CD14-positive monocyte (primary cell): ENCODE data around the gene SH3RF3. TPM values are rescaled to one million over a fixed set of nuclear protein-coding genes. Genes with fewer than 3 reads are reported as not detected.

Experiments
- DNase-seq, 3 donors: peaks; one replicate each; pipeline ENCODE4 v3.0.0-alpha.2; 2011 to 2022
- H2AFZ ChIP-seq: 2 replicates; pipeline ENCODE4 v1.6.0; 2012; ENCODE audit warnings: mild to moderate bottlenecking, low read depth, low read length, inconsistent platforms; ENCODE audit not compliant: insufficient read depth, poor library complexity, severe bottlenecking
- H3K27ac ChIP-seq, 2 donors: 1 replicate in 1 of 2; 2 replicates in 1 of 2; pipeline ENCODE4 v1.5.1; 2012 to 2013; ENCODE audit warnings: low read length in 2 of 2, control low read depth in 1 of 2, inconsistent platforms in 1 of 2, low read depth in 1 of 2, mild to moderate bottlenecking in 1 of 2
- H3K27me3 ChIP-seq, 2 donors: one replicate each; pipeline versions ENCODE4 v1.6.0 to v1.6.1; 2011 to 2013; ENCODE audit warnings: low read length in 2 of 2; ENCODE audit not compliant: control insufficient read depth in 2 of 2, insufficient read depth in 2 of 2
- H3K36me3 ChIP-seq, 2 donors: replicated peaks in 1 of 2; 1 replicate in 1 of 2; 2 replicates in 1 of 2; pipeline versions ENCODE4 v1.5.1 to v1.6.1; 2012 to 2013; ENCODE audit warnings: low read length in 2 of 2, control low read depth in 1 of 2, inconsistent platforms in 1 of 2, mild to moderate bottlenecking in 1 of 2; ENCODE audit not compliant: insufficient read depth in 2 of 2, control insufficient read depth in 1 of 2
- H3K4me1 ChIP-seq, 2 donors: 1 replicate in 1 of 2; 2 replicates in 1 of 2; pipeline versions ENCODE4 v1.5.1 to v1.6.1; 2012 to 2013; ENCODE audit warnings: low read length in 2 of 2, control low read depth in 1 of 2, inconsistent platforms in 1 of 2, mild to moderate bottlenecking in 1 of 2, moderate library complexity in 1 of 2; ENCODE audit not compliant: insufficient read depth in 2 of 2, control insufficient read depth in 1 of 2
- H3K4me2 ChIP-seq: replicated peaks from 2 replicates; pipeline ENCODE3; 2012; ENCODE audit warnings: low read length, moderate library complexity, mild to moderate bottlenecking; ENCODE audit not compliant: poor library complexity, severe bottlenecking; ENCODE audit errors: extremely low read depth
- H3K4me3 ChIP-seq, 3 experiments: fragments of 200-600 bp in 1 of 3; sonication (generic) in 1 of 3; replicated peaks in 1 of 3; 1 replicate in 2 of 3; 2 replicates in 1 of 3; pipeline ENCODE4 v1.5.1; 2011 to 2013; ENCODE audit warnings: low read length in 3 of 3, mild to moderate bottlenecking in 3 of 3, control low read depth in 2 of 3, low read depth in 2 of 3, inconsistent platforms in 1 of 3, moderate library complexity in 1 of 3
- H3K79me2 ChIP-seq: 2 replicates; pipeline ENCODE4 v1.6.0; 2012; ENCODE audit warnings: mild to moderate bottlenecking, control low read depth, inconsistent platforms, low read length, moderate library complexity; ENCODE audit not compliant: insufficient read depth
- H3K9ac ChIP-seq: 2 replicates; pipeline ENCODE4 v1.6.0; 2017; ENCODE audit warnings: low read length, mild to moderate bottlenecking; ENCODE audit not compliant: insufficient read depth, poor library complexity, severe bottlenecking
- H3K9me3 ChIP-seq, 2 donors: replicated peaks in 1 of 2; 1 replicate in 1 of 2; 2 replicates in 1 of 2; pipeline versions ENCODE4 v1.5.1 to v1.6.1; 2012 to 2013; ENCODE audit warnings: low read length in 2 of 2, control low read depth in 1 of 2; ENCODE audit not compliant: control insufficient read depth in 1 of 2, insufficient read depth in 1 of 2
- H4K20me1 ChIP-seq: 2 replicates; pipeline ENCODE4 v1.6.0; 2012; ENCODE audit warnings: mild to moderate bottlenecking, low read length, control low read depth, moderate library complexity; ENCODE audit not compliant: insufficient read depth
- H3K27ac Mint-ChIP-seq, 7 donors: one replicate each; pipeline ENCODE4 v1.8.0; 2020; ENCODE audit warnings: mild to moderate bottlenecking in 7 of 7, mixed read lengths in 7 of 7, moderate library complexity in 6 of 7, inconsistent platforms in 2 of 7
- H3K27me3 Mint-ChIP-seq, 3 donors: one replicate each; pipeline ENCODE4 v1.8.0; 2021 to 2022; ENCODE audit warnings: low read depth in 3 of 3, mild to moderate bottlenecking in 3 of 3, mixed read lengths in 3 of 3, moderate library complexity in 3 of 3, inconsistent platforms in 1 of 3
- H3K36me3 Mint-ChIP-seq, 2 donors: one replicate each; pipeline ENCODE4 v1.8.0; 2020; ENCODE audit warnings: mixed read lengths in 2 of 2, inconsistent platforms in 1 of 2, mild to moderate bottlenecking in 1 of 2
- H3K4me1 Mint-ChIP-seq: one replicate; pipeline ENCODE4 v1.8.0; 2020; ENCODE audit warnings: mild to moderate bottlenecking, mixed read lengths
- H3K4me3 Mint-ChIP-seq, 2 donors: one replicate each; pipeline ENCODE4 v1.8.0; 2020; ENCODE audit warnings: mild to moderate bottlenecking in 2 of 2, mixed read lengths in 2 of 2, moderate library complexity in 1 of 2
- H3K9me3 Mint-ChIP-seq, 7 donors: one replicate each; pipeline ENCODE4 v1.8.0; 2020 to 2022; ENCODE audit warnings: mixed read lengths in 7 of 7, mild to moderate bottlenecking in 6 of 7, moderate library complexity in 6 of 7, inconsistent platforms in 2 of 7
- CTCF ChIP-seq: fragments of 200-600 bp; IDR thresholded peaks from one replicate; pipeline ENCODE4 v1.8.0; 2022; ENCODE audit warnings: antibody characterized with exemption, mild to moderate bottlenecking
- WGBS: methylation state at CpG from one replicate; pipeline ENCODE4 v1.1.5; 2013; ENCODE audit warnings: missing lambda C conversion rate; ENCODE audit not compliant: insufficient coverage; 5-methylcytosine and 5-hydroxymethylcytosine counted together
- intact Hi-C, 2 donors: fragments of 100-400 bp; cut with micrococcal nuclease; formaldehyde crosslinking; loops; one replicate each; pipeline versions ENCODE4 v1.15.0 to v1.15.1; 2023
- polyA plus RNA-seq, 3 donors: library from polyadenylated mRNA; depleted of rRNA in 1 of 3; unstranded in 2 of 3; stranded (reverse) in 1 of 3; fragments of 300-500 nt in 2 of 3; fragments of >200 nt in 1 of 3; fragmentation: Illumina TruSeq in 2 of 3; gene quantifications; 1 replicate in 2 of 3; 2 replicates in 1 of 3; pipeline ENCODE4 v1.2.3, GENCODE V29; 2012 to 2021

The SH3RF3 gene
- polyA plus RNA-seq, 3 donors, result 0.25 to 0.75 (median 0.34) TPM

- no peaks in the 10 kb centered on the region for H3K36me3 ChIP-seq
- no peaks in the 10 kb centered on the region for H3K79me2 ChIP-seq
- DNase-seq, result no peak
- Mint-ChIP-seq H3K4me3 (no peak overlapping the region), H3K36me3 (no peaks in the 10 kb centered on the region), H3K27me3 (peaks cover 4 to 5% (median 4%) of the 10 kb centered on the region in 3 donors), H3K27ac (peak overlapping the region in 3 of 7 donors; percentile 33 to 80 (median 48)), H3K4me1 (peaks cover 40% of the 10 kb centered on the region), H3K9me3 (no peaks in the 10 kb centered on the region)
- H2AFZ ChIP-seq, result no peak overlapping the region
- H4K20me1 ChIP-seq, result no peaks in the 10 kb centered on the region
- no CpG with 5 or more reads among the region's 11 CpGs for whole genome bisulfite sequencing
- no peak for TF ChIP-seq CTCF
- no peak overlapping the region for H3K9ac ChIP-seq
- no peak overlapping the region for H3K4me2 ChIP-seq
- peaks cover 20 to 38% of the 10 kb centered on the region in 2 donors for H3K4me1 ChIP-seq
- H3K27me3 ChIP-seq, result no peaks in the 10 kb centered on the region
- no peak overlapping the region for H3K4me3 ChIP-seq
- intact Hi-C loops, result loop anchor here in 1 of 2 donors (10.0 kb wide), 1 partner anchor 55 kb away; no protein-coding TSS in a partner anchor
- H3K9me3 ChIP-seq, result no peaks in the 10 kb centered on the region
- H3K27ac ChIP-seq, result no peak overlapping the region
Measured at GRCh38 chr2:109269706-109270504, 140.9 kb downstream of the SH3RF3 start.

- H3K27ac Mint-ChIP-seq, result peak overlapping the region in 3 of 7 donors; percentile 3 to 48 (median 38)
- H3K4me3 Mint-ChIP-seq, result no peak overlapping the region
- Histone ChIP-seq H3K4me2 (no peak overlapping the region), H3K4me3 (no peak overlapping the region), H3K36me3 (no peaks in the 10 kb centered on the region), H2AFZ (no peak overlapping the region), H3K9ac (no peak overlapping the region), H3K4me1 (peaks cover 28 to 39% of the 10 kb centered on the region in 2 donors), H3K27me3 (no peaks in the 10 kb centered on the region), H4K20me1 (no peaks in the 10 kb centered on the region), H3K79me2 (no peaks in the 10 kb centered on the region), H3K27ac (no peak overlapping the region), H3K9me3 (no peaks in the 10 kb centered on the region)
- peaks cover 4 to 5% (median 4%) of the 10 kb centered on the region in 3 donors for H3K27me3 Mint-ChIP-seq
- H3K9me3 Mint-ChIP-seq, result no peaks in the 10 kb centered on the region
- intact Hi-C loops, result loop anchor here in 1 of 2 donors (10.0 kb wide), 1 partner anchor 56 kb away; no protein-coding TSS in a partner anchor
- no peak for TF ChIP-seq CTCF
- H3K4me1 Mint-ChIP-seq, result peaks cover 46% of the 10 kb centered on the region
- 87% methylated on average over 10 of the region's 16 CpGs for WGBS
- peaks cover 0 to 2% of the 10 kb centered on the region in 2 donors for H3K36me3 Mint-ChIP-seq
- no peak for DNase-seq
Measured at GRCh38 chr2:109270505-109271312, 141.7 kb downstream of the SH3RF3 start.
